Measurements from ENCODE around the gene RASSF7. TPM values are rescaled to one million over a fixed set of nuclear protein-coding genes. Genes with fewer than 3 reads are reported as not detected.

RASSF7 gene
- polyA plus RNA-seq, 4 donors, result 49.1 to 174 (median 120) TPM

Other genes starting within 250 kb of the RASSF7 start
- 100 to 1,000 TPM in 2 of 4 donors, 10 to 100 TPM in 1, 1 to 10 TPM in 1; 8.9 to 520 (median 146) TPM for gene IFITM1, start 246.9 kb upstream of the RASSF7 start, polyA plus RNA-seq
- 1,000 to 10,000 TPM in 1 of 4 donors, 100 to 1,000 TPM in 2, 10 to 100 TPM in 1; 49.2 to 1,181 (median 147) TPM for gene IFITM3, start 240.1 kb upstream of the RASSF7 start, polyA plus RNA-seq
- 10 to 100 TPM in 1 of 4 donors, 1 to 10 TPM in 3; 4.5 to 23.8 (median 7.5) TPM for gene B4GALNT4, start 191.5 kb upstream of the RASSF7 start, polyA plus RNA-seq
- gene PKP3, start 166.8 kb upstream of the RASSF7 start, polyA plus RNA-seq, result 100 to 1,000 TPM in 2 of 4 donors, 10 to 100 TPM in 2; 72.5 to 152 (median 111) TPM
- gene SIGIRR, start 146.0 kb upstream of the RASSF7 start, polyA plus RNA-seq, result 100 to 1,000 TPM in 2 of 4 donors, 10 to 100 TPM in 2; 87.3 to 219 (median 156) TPM
- gene ANO9, start 119.0 kb upstream of the RASSF7 start, polyA plus RNA-seq, result 100 to 1,000 TPM in 3 of 4 donors, 10 to 100 TPM in 1; 84.7 to 363 (median 220) TPM
- gene PTDSS2, start 110.7 kb upstream of the RASSF7 start, polyA plus RNA-seq, result 10 to 100 TPM in 3 of 4 donors, 1 to 10 TPM in 1; 9.5 to 20.3 (median 15.4) TPM
- gene RNH1, start 53.7 kb upstream of the RASSF7 start, polyA plus RNA-seq, result 100 to 1,000 TPM in 2 of 4 donors, 10 to 100 TPM in 2; 80.9 to 120 (median 100) TPM
- gene HRAS, start 25.4 kb upstream of the RASSF7 start, polyA plus RNA-seq, result 100 to 1,000 TPM in 2 of 4 donors, 10 to 100 TPM in 2; 23.6 to 142 (median 92.7) TPM
- 1 to 10 TPM in 2 of 4 donors, under 1 TPM in 2; 0.54 to 2.7 (median 1.0) TPM for gene LRRC56, start 23.4 kb upstream of the RASSF7 start, polyA plus RNA-seq
- gene LMNTD2, start 232 bp upstream of the RASSF7 start, polyA plus RNA-seq, result 10 to 100 TPM in 2 of 4 donors, 1 to 10 TPM in 2; 4.7 to 26.4 (median 11.9) TPM
- 10 to 100 TPM; 14.6 to 43.3 (median 23.6) TPM for gene PHRF1, start 15.5 kb downstream of the RASSF7 start, polyA plus RNA-seq
- 100 to 1,000 TPM in 2 of 4 donors, 10 to 100 TPM in 2; 14.5 to 115 (median 73.1) TPM for gene IRF7, start 55.0 kb downstream of the RASSF7 start, polyA plus RNA-seq
- 1,000 to 10,000 TPM in 1 of 4 donors, 100 to 1,000 TPM in 3; 112 to 1,182 (median 936) TPM for gene CDHR5, start 64.0 kb downstream of the RASSF7 start, polyA plus RNA-seq
- 100 to 1,000 TPM in 1 of 4 donors, 10 to 100 TPM in 2, 1 to 10 TPM in 1; 4.8 to 114 (median 22.3) TPM for gene SCT, start 66.2 kb downstream of the RASSF7 start, polyA plus RNA-seq
- 1 to 10 TPM in 2 of 4 donors, under 1 TPM in 2; 0.51 to 1.4 (median 1.1) TPM for gene DRD4, start 76.3 kb downstream of the RASSF7 start, polyA plus RNA-seq
- gene DEAF1, start 134.3 kb downstream of the RASSF7 start, polyA plus RNA-seq, result 10 to 100 TPM; 18.2 to 39.6 (median 29.4) TPM
- gene TMEM80, start 134.8 kb downstream of the RASSF7 start, polyA plus RNA-seq, result 10 to 100 TPM; 11.9 to 35.4 (median 21.2) TPM
- gene EPS8L2, start 145.3 kb downstream of the RASSF7 start, polyA plus RNA-seq, result 1,000 to 10,000 TPM in 2 of 4 donors, 100 to 1,000 TPM in 1, 10 to 100 TPM in 1; 90.2 to 1,255 (median 670) TPM
- 100 to 1,000 TPM in 3 of 4 donors, 10 to 100 TPM in 1; 97.9 to 188 (median 174) TPM for gene TALDO1, start 186.5 kb downstream of the RASSF7 start, polyA plus RNA-seq
- gene GATD1, start 216.5 kb downstream of the RASSF7 start, polyA plus RNA-seq, result 10 to 100 TPM; 12.2 to 55.6 (median 29.8) TPM
- 1 to 10 TPM in 1 of 4 donors, under 1 TPM in 1, not detected in 2; 0.22 to 3.3 TPM for gene CEND1, start 229.1 kb downstream of the RASSF7 start, polyA plus RNA-seq
- 10 to 100 TPM; 10.5 to 21.9 (median 10.8) TPM for gene SLC25A22, start 237.3 kb downstream of the RASSF7 start, polyA plus RNA-seq
- 10 to 100 TPM; 14.5 to 47.0 (median 28.6) TPM for gene PIDD1, start 244.3 kb downstream of the RASSF7 start, polyA plus RNA-seq
- gene RPLP2, start 249.0 kb downstream of the RASSF7 start, polyA plus RNA-seq, result 1,000 to 10,000 TPM; 1,144 to 2,714 (median 1,335) TPM

Measured in small intestine (tissue), 4 donors.